HG02938 (cell line): Measurements from ENCODE around the gene SH3BP2.
A peak's percentile ranks its signal among the peaks of the same experiment; 100 is the strongest.

Experiments
- ATAC-seq: cut with Tn5 transposase; IDR thresholded peaks from one replicate; pipeline ENCODE4 v1.9.1; 2021; ENCODE audit warnings: mild to moderate bottlenecking, moderate library complexity; ENCODE audit not compliant: unreplicated experiment

SH3BP2 gene, protein sequence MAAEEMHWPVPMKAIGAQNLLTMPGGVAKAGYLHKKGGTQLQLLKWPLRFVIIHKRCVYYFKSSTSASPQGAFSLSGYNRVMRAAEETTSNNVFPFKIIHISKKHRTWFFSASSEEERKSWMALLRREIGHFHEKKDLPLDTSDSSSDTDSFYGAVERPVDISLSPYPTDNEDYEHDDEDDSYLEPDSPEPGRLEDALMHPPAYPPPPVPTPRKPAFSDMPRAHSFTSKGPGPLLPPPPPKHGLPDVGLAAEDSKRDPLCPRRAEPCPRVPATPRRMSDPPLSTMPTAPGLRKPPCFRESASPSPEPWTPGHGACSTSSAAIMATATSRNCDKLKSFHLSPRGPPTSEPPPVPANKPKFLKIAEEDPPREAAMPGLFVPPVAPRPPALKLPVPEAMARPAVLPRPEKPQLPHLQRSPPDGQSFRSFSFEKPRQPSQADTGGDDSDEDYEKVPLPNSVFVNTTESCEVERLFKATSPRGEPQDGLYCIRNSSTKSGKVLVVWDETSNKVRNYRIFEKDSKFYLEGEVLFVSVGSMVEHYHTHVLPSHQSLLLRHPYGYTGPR

GRCh38 chr4:2792711-2793585 is at the start of gene SH3BP2:
SH3BP2 (plus strand) TSS chr4:2793085; CDS start chr4:2820618, 27,533 bp downstream.
- ATAC-seq: no peak

DNA sequence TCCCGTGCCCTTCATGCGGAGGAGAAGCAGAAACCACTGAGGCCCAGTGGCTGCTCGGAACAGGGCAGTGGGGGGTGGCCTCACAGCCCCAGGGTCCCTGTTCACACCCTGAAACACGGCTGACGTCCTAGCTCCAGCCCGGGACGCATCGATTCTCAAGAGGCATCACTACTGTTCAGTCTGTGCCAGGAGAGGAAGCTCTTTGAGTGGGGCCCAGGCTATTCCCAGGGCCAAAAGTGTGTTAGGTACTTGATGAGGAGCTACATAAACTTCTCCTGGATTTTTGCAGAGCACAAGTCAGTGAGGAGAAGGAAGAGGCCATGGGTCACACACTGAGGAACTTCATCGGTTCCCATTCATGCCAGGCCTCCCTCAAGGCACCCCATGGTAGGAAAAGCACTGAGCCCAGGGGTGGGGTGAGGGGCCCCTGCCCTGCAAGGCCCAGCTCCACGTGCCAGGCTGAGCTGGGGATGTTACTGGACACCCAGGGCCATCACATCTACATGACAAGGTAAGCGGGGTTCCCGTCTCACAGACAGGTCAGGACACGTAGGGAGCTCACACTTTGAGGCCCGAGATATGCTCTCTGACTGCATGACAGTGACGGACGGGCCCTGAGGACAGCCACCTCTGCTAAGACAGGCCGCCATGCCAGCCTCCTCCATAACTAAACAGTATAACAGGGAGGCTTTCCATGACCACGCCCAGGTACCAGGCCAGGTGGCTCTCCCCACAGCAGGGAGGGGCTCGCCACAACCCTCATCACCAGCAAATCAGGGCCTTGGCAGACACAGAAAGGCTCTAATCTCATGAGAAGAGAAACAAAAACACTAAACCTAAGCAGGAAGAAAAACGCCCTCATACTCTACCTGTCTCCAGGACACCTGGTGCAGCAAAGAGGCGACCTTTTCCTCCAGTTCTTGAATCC is 49.1 kb upstream of the SH3BP2 start:
- ATAC-seq: no peak

GRCh38 chr4:2744576-2745270 is 48.2 kb upstream of the SH3BP2 start:
- no peak for ATAC-seq

DNA sequence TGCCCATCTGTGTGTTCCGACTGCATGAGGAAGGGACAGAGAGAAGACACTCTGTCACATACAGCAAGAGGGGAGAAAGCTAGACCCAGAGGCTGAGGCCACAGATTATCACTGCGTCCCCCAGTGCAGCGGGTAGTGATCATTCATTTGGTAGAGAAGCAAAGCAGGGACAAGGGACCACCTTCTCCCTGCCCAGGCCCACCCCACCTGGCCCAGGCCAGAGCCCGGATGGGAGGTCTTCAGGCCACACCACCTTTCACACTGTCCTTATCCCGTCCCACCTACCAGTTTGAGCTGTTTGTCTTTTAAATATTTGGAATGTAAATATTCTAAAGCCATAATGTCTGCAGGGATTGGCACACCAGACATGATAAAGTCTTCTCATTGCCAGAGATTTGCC is 47.4 kb upstream of the SH3BP2 start:
- ATAC-seq: no peak

- ATAC-seq: peak; percentile 86
These were observed 46.7 kb upstream of the SH3BP2 start for GRCh38 chr4:2745981-2746806.

DNA sequence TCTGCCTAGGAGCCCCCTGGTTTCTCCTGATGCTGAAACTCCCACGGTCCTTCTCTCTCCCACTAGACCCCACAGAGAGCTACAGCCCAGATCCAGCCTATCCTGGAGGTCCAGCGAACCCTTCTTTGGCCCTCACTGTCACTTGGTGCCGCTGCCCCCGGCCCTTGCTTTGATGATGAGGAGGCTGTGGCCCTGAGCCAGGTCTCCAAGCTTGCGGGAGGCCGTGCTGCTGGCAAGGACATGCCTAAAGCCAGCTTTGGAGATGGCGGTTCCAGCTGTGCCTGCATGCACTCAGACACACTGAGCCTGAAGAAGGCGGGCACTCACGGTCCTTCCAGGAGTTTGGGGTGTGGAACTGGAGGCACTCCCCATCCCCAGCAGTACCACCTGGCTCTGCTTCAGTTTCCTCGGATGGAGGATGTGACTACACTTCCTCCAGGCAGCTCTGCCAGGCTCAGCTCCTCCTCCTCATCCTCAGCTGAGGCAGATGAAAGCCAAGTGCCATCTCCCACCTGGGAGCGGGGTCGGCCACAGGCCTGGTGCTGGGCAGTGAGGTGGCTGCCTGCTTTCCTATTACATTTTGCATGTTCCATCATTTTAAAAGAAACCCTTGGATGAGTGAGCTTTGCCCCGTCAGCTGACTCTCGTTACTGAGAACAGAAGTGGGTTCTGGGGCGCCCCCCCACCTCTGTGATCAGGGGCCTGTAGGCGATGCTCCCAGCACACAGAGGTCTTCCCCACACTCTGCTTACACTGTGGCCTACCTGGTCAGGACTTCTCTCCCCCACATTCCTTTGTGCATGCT is 45.8 kb upstream of the SH3BP2 start:
- ATAC-seq: no peak

- ATAC-seq: no peak
These were observed 41.9 kb upstream of the SH3BP2 start for GRCh38 chr4:2750719-2751605.

DNA sequence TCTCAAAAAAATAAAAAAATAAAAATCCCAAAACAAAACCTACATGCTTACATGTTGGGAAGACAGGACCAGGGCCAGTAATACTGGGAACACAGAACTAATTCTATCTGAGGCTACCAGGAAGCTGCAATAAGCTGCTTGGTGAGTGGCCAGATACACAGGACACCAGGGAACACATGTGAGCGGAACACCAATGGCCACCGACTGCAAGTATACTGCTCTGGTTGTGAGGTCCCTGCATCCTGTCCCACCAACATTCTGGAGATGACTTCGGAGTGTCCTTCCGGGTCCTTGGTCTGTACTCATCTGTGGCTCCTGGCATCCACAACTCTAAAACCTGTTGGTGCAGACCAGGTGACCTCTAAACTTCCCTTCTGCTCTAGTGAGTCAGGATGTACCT is 39.4 kb upstream of the SH3BP2 start:
- no peak for ATAC-seq

- no peak for ATAC-seq
These were observed 37.8 kb upstream of the SH3BP2 start for GRCh38 chr4:2754848-2755819.

GRCh38 chr4:2755821-2756690 is 36.8 kb upstream of the SH3BP2 start, which contains the start of gene TNIP2:
TNIP2 (minus strand) TSS chr4:2756336; CDS start chr4:2756289, 47 bp downstream.
- peak; percentile 53 for ATAC-seq

DNA sequence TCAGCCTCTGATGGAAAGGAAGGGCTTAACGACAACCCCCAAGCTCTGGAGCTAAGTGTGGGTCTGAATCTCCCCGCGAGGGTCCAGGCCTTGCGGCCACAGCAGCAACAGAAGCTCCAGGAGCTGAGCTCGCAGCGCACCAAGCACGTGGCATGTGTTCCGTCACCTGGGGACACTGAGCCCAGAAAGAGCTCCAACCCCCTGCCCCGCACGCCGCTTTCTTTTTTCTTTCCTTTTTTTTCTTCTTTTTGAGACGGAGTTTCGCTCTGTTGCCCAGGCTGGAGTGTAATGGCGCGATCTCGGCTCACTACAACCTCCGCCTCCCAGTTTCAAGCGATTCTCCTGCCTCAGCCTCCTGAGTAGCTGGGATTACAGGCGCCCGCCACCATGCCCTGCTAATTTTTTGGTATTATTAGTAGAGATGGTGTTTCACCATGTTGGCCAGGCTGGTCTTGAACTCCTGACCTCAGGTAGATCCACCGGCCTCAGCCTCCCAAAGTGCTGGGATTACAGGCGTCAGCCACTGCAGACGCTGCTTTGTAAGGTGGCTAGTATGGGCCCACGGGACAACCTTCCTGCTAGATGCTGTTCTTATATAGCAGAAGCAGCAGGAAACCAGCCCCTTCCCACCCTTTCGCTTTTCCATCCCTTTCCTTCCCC is 36.1 kb upstream of the SH3BP2 start:
- peak; percentile 14 for ATAC-seq

GRCh38 chr4:2757426-2757825 is 35.5 kb upstream of the SH3BP2 start:
- no peak for ATAC-seq

DNA sequence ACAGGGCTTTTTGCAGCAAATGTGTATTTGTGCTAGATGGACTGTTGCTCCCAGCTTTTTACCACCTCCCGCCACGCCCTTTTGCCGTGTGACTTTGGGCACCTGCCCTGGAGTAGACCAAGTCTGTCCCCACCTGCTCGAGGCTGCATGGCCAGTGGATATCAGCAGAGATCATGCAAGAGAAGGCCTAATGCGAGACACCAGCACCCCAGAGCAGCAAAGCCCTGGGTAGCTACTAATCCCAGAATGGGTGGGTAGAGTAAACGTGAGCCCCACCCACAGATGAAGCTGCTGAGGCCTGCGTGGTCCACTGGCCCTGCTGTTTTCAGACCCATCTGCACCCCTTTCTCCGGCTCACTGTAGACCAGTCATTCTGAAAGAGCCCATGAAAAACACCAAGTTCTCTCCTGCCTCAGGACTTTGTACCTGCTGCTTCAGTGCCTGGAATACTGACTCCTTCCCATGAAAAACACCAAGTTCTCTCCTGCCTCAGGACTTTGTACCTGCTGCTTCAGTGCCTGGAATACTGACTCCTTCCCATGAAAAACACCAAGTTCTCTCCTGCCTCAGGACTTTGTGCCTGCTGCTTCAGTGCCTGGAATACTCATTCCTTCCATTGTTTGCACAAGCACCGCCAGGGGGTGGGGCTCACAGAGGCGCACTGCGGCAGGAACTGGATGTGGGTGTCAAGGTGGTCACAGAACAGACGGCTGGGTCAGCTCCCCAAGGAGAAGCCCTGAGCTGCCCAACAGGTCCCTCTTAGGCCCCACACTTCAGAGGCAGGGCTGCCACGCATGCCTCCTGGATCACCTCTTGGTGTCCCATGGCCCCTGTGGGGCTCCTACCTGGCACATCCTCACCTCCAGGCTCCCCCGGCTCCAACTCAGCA is 31.6 kb upstream of the SH3BP2 start:
- no peak for ATAC-seq
